ENCODE measurements around the gene RELN. TPM values are rescaled to one million over a fixed set of nuclear protein-coding genes. Genes with fewer than 3 reads are reported as not detected.
"Not testable (repeated sequence)": the region's sequence is repeated elsewhere in the genome, so short reads cannot be mapped to it uniquely, and the experiment has no call there.

Gene RELN
- polyA plus RNA-seq, 1 experiment, result 4.3 TPM

DNA sequence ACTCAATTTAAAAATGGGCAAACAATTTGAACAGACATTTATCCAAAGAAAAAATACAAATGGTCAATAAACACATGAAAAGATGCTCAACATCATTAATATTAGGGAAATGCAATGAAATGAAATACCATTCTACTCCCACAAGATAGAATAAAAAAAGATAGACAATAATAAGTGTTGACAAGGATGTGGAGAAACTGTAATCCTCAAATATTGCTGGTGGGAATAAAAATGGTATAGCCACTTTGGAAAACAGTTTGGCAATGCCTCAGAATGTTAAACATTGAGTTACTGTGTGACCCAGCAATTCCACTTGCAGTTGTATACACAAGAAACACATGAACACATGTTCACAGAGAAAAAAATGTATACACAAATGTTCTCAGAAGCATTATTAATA is 197.6 kb downstream of the RELN start:
- TF ChIP-seq, protein P1, sequence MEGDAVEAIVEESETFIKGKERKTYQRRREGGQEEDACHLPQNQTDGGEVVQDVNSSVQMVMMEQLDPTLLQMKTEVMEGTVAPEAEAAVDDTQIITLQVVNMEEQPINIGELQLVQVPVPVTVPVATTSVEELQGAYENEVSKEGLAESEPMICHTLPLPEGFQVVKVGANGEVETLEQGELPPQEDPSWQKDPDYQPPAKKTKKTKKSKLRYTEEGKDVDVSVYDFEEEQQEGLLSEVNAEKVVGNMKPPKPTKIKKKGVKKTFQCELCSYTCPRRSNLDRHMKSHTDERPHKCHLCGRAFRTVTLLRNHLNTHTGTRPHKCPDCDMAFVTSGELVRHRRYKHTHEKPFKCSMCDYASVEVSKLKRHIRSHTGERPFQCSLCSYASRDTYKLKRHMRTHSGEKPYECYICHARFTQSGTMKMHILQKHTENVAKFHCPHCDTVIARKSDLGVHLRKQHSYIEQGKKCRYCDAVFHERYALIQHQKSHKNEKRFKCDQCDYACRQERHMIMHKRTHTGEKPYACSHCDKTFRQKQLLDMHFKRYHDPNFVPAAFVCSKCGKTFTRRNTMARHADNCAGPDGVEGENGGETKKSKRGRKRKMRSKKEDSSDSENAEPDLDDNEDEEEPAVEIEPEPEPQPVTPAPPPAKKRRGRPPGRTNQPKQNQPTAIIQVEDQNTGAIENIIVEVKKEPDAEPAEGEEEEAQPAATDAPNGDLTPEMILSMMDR (IDR thresholded peaks at IDR 0.05; ENCODE audit: insufficient read depth, low read depth, low read length), result no peak
- Histone ChIP-seq H3K36me3 (ENCODE audit: control insufficient read depth, insufficient read depth, low read length) (no peaks in the 10 kb centered on the region), H3K27me3 (ENCODE audit: control insufficient read depth, insufficient read depth, low read length) (no peaks in the 10 kb centered on the region), H3K4me3 (ENCODE audit: low read depth, low read length) (no peak overlapping the region)
- POLR2A ChIA-PET, result no interaction called here
- DNase-seq (ENCODE audit: low read depth), result no peak
- CTCF ChIA-PET, result no interaction called here

DNA sequence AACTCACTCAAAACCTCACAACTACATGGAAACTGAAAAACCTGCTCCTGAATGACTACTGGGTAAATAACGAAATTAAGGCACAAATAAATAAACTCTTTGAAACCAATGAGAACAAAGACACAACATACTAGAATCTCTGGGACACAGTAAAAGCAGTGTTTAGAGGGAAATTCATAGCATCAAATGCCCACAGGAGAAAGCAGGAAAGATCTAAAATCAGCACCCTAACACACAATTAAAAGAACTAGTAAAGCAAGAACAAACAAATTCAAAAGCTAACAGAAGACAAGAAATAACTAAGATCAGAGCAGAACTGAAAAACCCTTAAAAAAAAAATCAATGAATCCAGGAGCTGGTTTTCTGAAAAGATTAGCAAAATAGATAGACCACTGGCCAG is 202.4 kb downstream of the RELN start:
- H3K36me3 ChIP-seq (ENCODE audit: control insufficient read depth, insufficient read depth, low read length); H3K4me3 ChIP-seq (ENCODE audit: low read depth, low read length); DNase-seq (ENCODE audit: low read depth); H3K27me3 ChIP-seq (ENCODE audit: control insufficient read depth, insufficient read depth, low read length); CTCF ChIA-PET; POLR2A ChIA-PET: not testable (repeated sequence)

DNA sequence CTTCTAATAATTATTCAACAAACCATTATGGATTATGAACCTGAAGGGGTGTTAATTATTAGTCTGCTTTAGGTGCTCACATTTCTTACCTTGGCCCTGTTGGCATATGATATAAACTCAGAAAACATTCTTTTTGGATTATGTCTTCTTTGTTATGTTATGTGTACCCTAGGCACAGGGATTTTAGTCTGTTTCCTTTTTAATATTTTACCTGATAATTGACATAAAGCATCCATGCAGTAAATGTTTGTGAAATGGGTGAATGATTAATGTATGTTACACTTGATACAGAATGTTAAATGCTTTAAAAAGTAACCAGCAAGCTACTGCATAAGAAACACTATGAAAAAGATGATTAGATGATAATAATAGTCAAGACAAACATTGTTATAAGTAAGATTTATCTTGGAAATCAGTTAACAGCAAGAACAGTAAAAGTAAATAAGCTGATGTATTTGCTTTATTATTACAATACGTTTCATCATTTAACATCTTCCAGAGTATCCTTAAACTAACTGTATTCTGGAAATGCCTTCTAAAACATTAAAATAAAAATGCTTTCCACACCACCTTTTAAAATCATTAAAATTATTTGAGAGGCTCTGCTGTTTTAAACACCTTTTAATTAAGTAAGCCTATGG is 204.7 kb downstream of the RELN start:
- TF ChIP-seq, protein P1 (IDR thresholded peaks at IDR 0.05; ENCODE audit: insufficient read depth, low read depth, low read length), result no peak
- no peak for DNase-seq (ENCODE audit: low read depth)
- CTCF ChIA-PET, result no interaction called here
- no peak overlapping the region for H3K4me3 ChIP-seq (ENCODE audit: low read depth, low read length)
- no peaks in the 10 kb centered on the region for H3K36me3 ChIP-seq (ENCODE audit: control insufficient read depth, insufficient read depth, low read length)
- H3K27me3 ChIP-seq (ENCODE audit: control insufficient read depth, insufficient read depth, low read length), result no peaks in the 10 kb centered on the region
- POLR2A ChIA-PET, result no interaction called here

DNA sequence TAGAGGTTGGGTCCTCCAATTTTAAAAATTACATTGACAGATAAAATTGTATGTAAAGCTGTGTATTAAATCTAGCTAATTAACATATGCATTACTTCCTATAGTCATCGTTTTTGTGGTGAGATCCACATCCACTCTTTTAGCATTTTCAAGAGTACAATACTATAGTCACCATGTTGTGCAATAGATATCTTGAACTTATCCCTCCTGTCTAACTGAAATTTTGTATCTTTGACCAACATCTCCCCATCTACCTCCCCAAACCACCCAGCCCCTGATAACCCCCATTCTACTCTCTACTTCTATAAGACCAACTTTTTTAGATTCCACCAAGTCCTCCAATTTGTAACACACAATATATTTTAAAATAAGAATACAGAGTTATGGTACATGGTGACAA is 208.0 kb downstream of the RELN start:
- no peak for DNase-seq (ENCODE audit: low read depth)
- CTCF ChIA-PET, result no interaction called here
- H3K27me3 ChIP-seq (ENCODE audit: control insufficient read depth, insufficient read depth, low read length), result no peaks in the 10 kb centered on the region
- TF ChIP-seq, protein P1 (IDR thresholded peaks at IDR 0.05; ENCODE audit: insufficient read depth, low read depth, low read length), result no peak
- POLR2A ChIA-PET, result no interaction called here
- no peaks in the 10 kb centered on the region for H3K36me3 ChIP-seq (ENCODE audit: control insufficient read depth, insufficient read depth, low read length)
- no peak overlapping the region for H3K4me3 ChIP-seq (ENCODE audit: low read depth, low read length)

DNA sequence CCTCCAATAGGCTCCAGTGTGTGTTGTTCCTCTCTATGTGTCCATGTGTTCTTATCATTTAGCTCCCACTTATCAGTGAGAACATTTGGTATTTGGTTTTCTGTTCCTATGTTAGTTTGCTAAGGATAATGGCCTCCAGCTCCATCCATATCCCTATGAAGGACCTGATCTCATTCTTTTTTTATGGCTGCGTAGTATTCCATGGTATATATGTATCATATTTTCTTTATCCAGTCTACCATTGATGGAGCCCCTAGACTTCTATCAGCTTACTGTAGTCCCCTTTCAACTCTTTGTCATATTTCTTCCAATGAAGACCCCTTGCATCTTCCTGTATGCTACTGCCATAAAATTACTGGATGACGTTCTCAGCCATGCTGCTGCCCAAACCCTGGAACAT is 208.9 kb downstream of the RELN start:
- H3K36me3 ChIP-seq (ENCODE audit: control insufficient read depth, insufficient read depth, low read length); CTCF ChIA-PET; POLR2A ChIA-PET; H3K4me3 ChIP-seq (ENCODE audit: low read depth, low read length); DNase-seq (ENCODE audit: low read depth); H3K27me3 ChIP-seq (ENCODE audit: control insufficient read depth, insufficient read depth, low read length): not testable (repeated sequence)

DNA sequence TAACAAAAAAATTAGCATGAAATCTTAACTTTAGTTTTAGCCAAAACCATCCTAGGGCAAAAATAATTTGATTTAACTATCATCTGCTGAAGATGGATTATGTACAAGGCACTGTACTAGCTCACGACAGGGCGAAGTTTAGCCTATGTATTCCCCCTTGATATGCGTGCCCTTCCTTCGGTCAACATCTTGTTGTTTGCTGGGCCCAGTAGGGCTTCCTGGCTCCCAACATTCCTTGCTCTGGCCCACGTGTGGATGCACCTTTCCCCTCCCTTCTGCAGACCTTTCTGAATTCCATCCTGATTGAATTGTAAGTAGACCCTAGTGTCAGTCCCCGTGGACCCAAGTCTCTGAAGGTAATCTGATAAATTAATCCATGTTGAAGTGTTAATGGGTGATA is 212.0 kb downstream of the RELN start:
- DNase-seq (ENCODE audit: low read depth), result no peak
- TF ChIP-seq, protein P1 (IDR thresholded peaks at IDR 0.05; ENCODE audit: insufficient read depth, low read depth, low read length), result no peak
- CTCF ChIA-PET, result interaction anchor here (0.9 kb wide), 1 partner anchor 204 kb away, joined by 3 read pairs; no protein-coding TSS in a partner anchor
- H3K4me3 ChIP-seq (ENCODE audit: low read depth, low read length), result no peak overlapping the region
- no peaks in the 10 kb centered on the region for H3K27me3 ChIP-seq (ENCODE audit: control insufficient read depth, insufficient read depth, low read length)
- POLR2A ChIA-PET, result no interaction called here
- H3K36me3 ChIP-seq (ENCODE audit: control insufficient read depth, insufficient read depth, low read length), result no peaks in the 10 kb centered on the region

All from BJ (cell line).